ENCODE results near the gene DENND4B.

GRCh38 chr1:153926405-153926804, 20.1 kb downstream of the DENND4B start:
- TF ChIP-seq EP300 (IDR thresholded peaks at IDR 0.05; ENCODE audit: borderline replicate concordance in 1 of 2, low read depth in 1 of 2, low read length in 1 of 2) (no peak), CTCF (IDR thresholded peaks at IDR 0.05) (no peak), CHD2 (IDR thresholded peaks at IDR 0.05; ENCODE audit: low read length, partially characterized antibody) (no peak), IRF3 (IDR thresholded peaks at IDR 0.05; ENCODE audit: low read depth, low read length) (no peak), FOXM1 (IDR thresholded peaks at IDR 0.05; ENCODE audit: low read depth) (no peak), MXI1 (IDR thresholded peaks at IDR 0.05; ENCODE audit: low read depth, low read length) (no peak), RAD21 (IDR thresholded peaks at IDR 0.05; ENCODE audit: low read length) (no peak)

Data from SK-N-SH (cell line).